Measurements from ENCODE around the gene FBXO11. TPM values are rescaled to one million over a fixed set of nuclear protein-coding genes. Genes with fewer than 3 reads are reported as not detected.
A peak's percentile ranks its signal among the peaks of the same experiment; 100 is the strongest.

Gene FBXO11
- total RNA-seq, 2 donors from 2014 or later = 71.9 to 84.5 TPM

GRCh38 chr2:47850198-47850597 lies 56.1 kb downstream of the FBXO11 start:
- no peak overlapping the region for H3K27ac ChIP-seq (ENCODE audit: low read depth, low read length)
- no peak overlapping the region for H3K9ac ChIP-seq (ENCODE audit: extremely low read depth, low read length, poor library complexity, severe bottlenecking)
- peaks cover 14% of the 10 kb centered on the region for H3K36me3 ChIP-seq (ENCODE audit: control insufficient read depth, insufficient read depth, low read length)
- TF ChIP-seq CTCF (conservative IDR thresholded peaks at IDR 0.05) = no peak
- H3K4me3 ChIP-seq (ENCODE audit: low read length) = no peak overlapping the region
- no peak overlapping the region for H3K4me3 Mint-ChIP-seq
- DNase-seq = no peak
- H3K4me1 Mint-ChIP-seq = peaks cover 22% of the 10 kb centered on the region
- H3K27me3 ChIP-seq (ENCODE audit: control insufficient read depth, insufficient read depth, low read length, poor library complexity, severe bottlenecking) = no peaks in the 10 kb centered on the region
- H3K27ac Mint-ChIP-seq = no peak overlapping the region
- H3K36me3 Mint-ChIP-seq (ENCODE audit: low read depth) = peaks cover 6% of the 10 kb centered on the region
- no peaks in the 10 kb centered on the region for H3K9me3 Mint-ChIP-seq
- H3K4me1 ChIP-seq (ENCODE audit: control insufficient read depth, insufficient read depth, low read length) = peaks cover 4% of the 10 kb centered on the region
- WGBS, 2 experiments (ENCODE audit: insufficient coverage in 1 of 2, insufficient read length in 1 of 2) = 100% methylated on average over 1 of the region's 1 CpG; no CpG with 5 or more reads in 1 of the 2 experiments
- no peaks in the 10 kb centered on the region for H3K27me3 Mint-ChIP-seq (ENCODE audit: insufficient read depth)
- no peaks in the 10 kb centered on the region for H3K9me3 ChIP-seq (ENCODE audit: control insufficient read depth, low read length)

GRCh38 chr2:47849368-47849767 lies 56.9 kb downstream of the FBXO11 start:
- no peak for TF ChIP-seq CTCF (conservative IDR thresholded peaks at IDR 0.05)
- peaks cover 17% of the 10 kb centered on the region for H3K4me1 Mint-ChIP-seq
- H3K27me3 ChIP-seq (ENCODE audit: control insufficient read depth, insufficient read depth, low read length, poor library complexity, severe bottlenecking) = no peaks in the 10 kb centered on the region
- peaks cover 6% of the 10 kb centered on the region for H3K36me3 Mint-ChIP-seq (ENCODE audit: low read depth)
- 76 to 93% methylated on average over 2 of the region's 2 CpGs for WGBS, 2 experiments (ENCODE audit: insufficient coverage in 1 of 2, insufficient read length in 1 of 2)
- H3K27ac ChIP-seq (ENCODE audit: low read depth, low read length) = no peak overlapping the region
- H3K36me3 ChIP-seq (ENCODE audit: control insufficient read depth, insufficient read depth, low read length) = peaks cover 14% of the 10 kb centered on the region
- no peaks in the 10 kb centered on the region for H3K4me1 ChIP-seq (ENCODE audit: control insufficient read depth, insufficient read depth, low read length)
- H3K9ac ChIP-seq (ENCODE audit: extremely low read depth, low read length, poor library complexity, severe bottlenecking) = no peak overlapping the region
- no peak overlapping the region for H3K27ac Mint-ChIP-seq
- no peaks in the 10 kb centered on the region for H3K9me3 ChIP-seq (ENCODE audit: control insufficient read depth, low read length)
- H3K9me3 Mint-ChIP-seq = no peaks in the 10 kb centered on the region
- no peak for DNase-seq
- H3K4me3 Mint-ChIP-seq = no peak overlapping the region
- H3K27me3 Mint-ChIP-seq (ENCODE audit: insufficient read depth) = no peaks in the 10 kb centered on the region
- H3K4me3 ChIP-seq (ENCODE audit: low read length) = no peak overlapping the region

- Mint-ChIP-seq H3K4me3 (no peak overlapping the region), H3K36me3 (ENCODE audit: low read depth) (peaks cover 17% of the 10 kb centered on the region), H3K27ac (peak overlapping the region; percentile 14), H3K9me3 (no peaks in the 10 kb centered on the region), H3K4me1 (peaks cover 7% of the 10 kb centered on the region), H3K27me3 (ENCODE audit: insufficient read depth) (no peaks in the 10 kb centered on the region)
- no peak for TF ChIP-seq CTCF (conservative IDR thresholded peaks at IDR 0.05)
- Histone ChIP-seq H3K27me3 (ENCODE audit: control insufficient read depth, insufficient read depth, low read length, poor library complexity, severe bottlenecking) (no peaks in the 10 kb centered on the region), H3K9me3 (ENCODE audit: control insufficient read depth, low read length) (no peaks in the 10 kb centered on the region), H3K4me3 (ENCODE audit: low read length) (no peak overlapping the region), H3K4me1 (ENCODE audit: control insufficient read depth, insufficient read depth, low read length) (no peaks in the 10 kb centered on the region), H3K9ac (ENCODE audit: extremely low read depth, low read length, poor library complexity, severe bottlenecking) (no peak overlapping the region), H3K36me3 (ENCODE audit: control insufficient read depth, insufficient read depth, low read length) (peaks cover 23% of the 10 kb centered on the region), H3K27ac (ENCODE audit: low read depth, low read length) (no peak overlapping the region)
- 96% methylated on average over 2 of the region's 2 CpGs; no CpG with 5 or more reads in 1 of the 2 experiments for WGBS, 2 experiments (ENCODE audit: insufficient coverage in 1 of 2, insufficient read length in 1 of 2)
- no peak for DNase-seq
Measured at GRCh38 chr2:47844162-47844561, 62.1 kb downstream of the FBXO11 start.

Measured in endodermal cell (in vitro differentiated cells).